Measurements from ENCODE around the gene RTF2.
"Not testable (repeated sequence)": the region's sequence is repeated elsewhere in the genome, so short reads cannot be mapped to it uniquely, and the experiment has no call there.

The RTF2 gene

DNA sequence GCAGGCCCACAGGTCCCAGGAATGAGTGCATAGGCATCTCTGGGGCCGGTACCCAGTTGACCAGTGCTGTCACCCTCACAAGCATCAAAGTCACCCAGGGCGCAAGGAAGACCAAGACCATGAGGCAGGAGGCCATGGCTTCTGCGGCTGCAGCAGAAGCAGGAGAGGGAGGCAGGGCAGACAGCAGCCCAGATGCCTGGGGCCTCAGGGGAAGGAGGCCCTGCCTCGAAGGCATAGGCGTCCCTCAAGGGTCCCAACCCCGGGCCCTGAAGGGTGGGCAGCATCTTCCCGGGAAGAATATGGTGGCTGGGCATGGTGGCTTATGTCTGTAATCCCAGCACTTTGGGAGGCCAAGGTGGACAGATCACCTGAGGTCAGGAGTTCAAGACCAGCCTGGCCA, 59.1 kb downstream of the RTF2 start:
- DNase-seq (ENCODE audit: low read depth), result no peak
- TF ChIP-seq, protein P1, sequence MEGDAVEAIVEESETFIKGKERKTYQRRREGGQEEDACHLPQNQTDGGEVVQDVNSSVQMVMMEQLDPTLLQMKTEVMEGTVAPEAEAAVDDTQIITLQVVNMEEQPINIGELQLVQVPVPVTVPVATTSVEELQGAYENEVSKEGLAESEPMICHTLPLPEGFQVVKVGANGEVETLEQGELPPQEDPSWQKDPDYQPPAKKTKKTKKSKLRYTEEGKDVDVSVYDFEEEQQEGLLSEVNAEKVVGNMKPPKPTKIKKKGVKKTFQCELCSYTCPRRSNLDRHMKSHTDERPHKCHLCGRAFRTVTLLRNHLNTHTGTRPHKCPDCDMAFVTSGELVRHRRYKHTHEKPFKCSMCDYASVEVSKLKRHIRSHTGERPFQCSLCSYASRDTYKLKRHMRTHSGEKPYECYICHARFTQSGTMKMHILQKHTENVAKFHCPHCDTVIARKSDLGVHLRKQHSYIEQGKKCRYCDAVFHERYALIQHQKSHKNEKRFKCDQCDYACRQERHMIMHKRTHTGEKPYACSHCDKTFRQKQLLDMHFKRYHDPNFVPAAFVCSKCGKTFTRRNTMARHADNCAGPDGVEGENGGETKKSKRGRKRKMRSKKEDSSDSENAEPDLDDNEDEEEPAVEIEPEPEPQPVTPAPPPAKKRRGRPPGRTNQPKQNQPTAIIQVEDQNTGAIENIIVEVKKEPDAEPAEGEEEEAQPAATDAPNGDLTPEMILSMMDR (IDR thresholded peaks at IDR 0.05; ENCODE audit: control insufficient read depth, extremely low read depth, insufficient read depth), result no peak
- no peak overlapping the region for H3K4me3 ChIP-seq (ENCODE audit: low read depth, low read length)

DNA sequence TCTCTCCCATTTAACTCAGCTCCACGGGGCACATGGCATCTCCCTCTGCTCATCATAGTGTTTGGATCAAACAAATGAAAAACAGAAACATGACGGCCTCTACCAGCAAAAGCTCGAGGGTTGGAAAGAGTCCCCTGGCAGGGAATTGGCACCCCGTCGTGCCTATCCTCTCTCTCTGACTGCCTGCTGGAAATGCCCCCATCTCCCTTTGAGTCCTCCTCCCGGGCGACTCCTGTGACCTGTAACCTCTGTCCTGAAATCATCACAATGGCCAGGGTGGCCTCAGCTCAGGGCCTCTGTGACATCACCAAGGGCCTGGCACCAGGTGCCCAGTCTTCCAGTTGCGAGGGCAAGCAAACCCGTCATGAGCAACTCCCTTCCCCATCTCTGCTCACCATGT, 64.5 kb downstream of the RTF2 start, which contains the start of gene FAM209B:
FAM209B (plus strand) TSS at position 301 of the 400 bp plus-strand sequence; CDS start at position 397, 96 bp downstream.
- not testable (repeated sequence) for H3K4me3 ChIP-seq (ENCODE audit: low read depth, low read length); DNase-seq (ENCODE audit: low read depth)

DNA sequence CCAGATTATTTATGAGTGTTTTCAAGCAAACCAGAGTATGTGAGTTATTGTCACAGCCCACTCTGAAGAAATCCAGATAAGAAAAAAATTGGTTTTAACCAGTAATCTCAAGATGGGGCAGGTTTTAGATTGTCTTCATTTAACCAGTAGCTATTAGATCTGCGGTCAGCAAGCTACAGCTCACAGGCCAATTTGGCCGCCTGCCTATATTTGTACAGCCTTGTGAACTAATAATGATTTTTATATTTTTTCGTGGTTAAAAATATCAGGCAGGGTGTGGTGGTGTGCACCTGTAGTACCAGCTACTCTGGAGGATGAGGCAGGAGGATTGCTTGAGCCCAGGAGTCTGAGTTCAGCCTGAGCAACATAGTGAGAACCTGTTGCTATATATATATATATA, 69.6 kb downstream of the RTF2 start:
- no peak for DNase-seq (ENCODE audit: low read depth)
- no peak overlapping the region for H3K4me3 ChIP-seq (ENCODE audit: low read depth, low read length)
- TF ChIP-seq, protein P1 (IDR thresholded peaks at IDR 0.05; ENCODE audit: control insufficient read depth, extremely low read depth, insufficient read depth), result no peak

DNA sequence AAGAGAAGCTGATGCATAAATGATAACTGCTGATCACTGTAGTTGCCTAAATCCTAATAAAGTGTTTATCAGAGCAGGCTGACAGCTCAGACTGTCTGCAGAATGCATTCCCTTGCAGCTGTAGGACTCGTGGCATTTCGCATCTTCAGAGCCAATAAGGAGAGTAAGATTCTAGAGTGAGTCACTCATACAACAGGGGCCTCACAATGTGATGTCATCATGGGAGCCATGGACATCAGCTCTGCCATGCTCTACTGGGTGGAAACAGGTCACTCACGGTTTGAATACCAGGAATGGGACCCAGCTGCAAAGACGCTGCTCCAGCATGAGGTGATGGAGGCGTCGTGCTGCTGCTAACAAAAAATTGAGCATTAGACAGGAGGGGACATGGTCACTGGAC, 72.0 kb downstream of the RTF2 start:
- TF ChIP-seq, protein P1 (IDR thresholded peaks at IDR 0.05; ENCODE audit: control insufficient read depth, extremely low read depth, insufficient read depth), result no peak
- DNase-seq (ENCODE audit: low read depth), result no peak
- no peak overlapping the region for H3K4me3 ChIP-seq (ENCODE audit: low read depth, low read length)

DNA sequence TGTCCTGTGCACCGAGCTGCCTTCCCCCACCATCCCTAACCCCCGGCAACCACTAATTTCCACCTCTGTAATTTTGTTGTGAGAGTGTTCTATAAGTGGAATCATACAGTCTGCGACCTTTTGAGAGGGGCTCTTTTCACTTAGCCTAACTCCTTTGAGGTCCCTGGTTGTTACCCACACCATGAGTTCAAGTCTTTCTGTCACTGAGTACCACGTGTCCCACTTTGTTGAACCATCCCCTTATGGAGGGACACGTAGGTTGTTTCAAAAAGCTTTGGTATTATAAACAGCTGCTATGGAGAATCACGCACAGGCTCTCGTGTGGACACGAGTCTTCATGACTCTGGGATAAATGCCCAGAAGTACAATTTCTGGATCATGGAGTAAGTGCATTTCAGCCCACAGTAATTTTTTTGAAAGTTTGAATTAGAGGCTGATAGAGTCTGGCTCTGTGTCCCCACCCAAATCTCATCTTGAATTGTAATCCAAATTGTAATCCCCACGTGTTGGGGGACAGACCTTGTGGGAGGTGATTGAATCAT, 74.1 kb downstream of the RTF2 start:
- TF ChIP-seq, protein P1 (IDR thresholded peaks at IDR 0.05; ENCODE audit: control insufficient read depth, extremely low read depth, insufficient read depth), result no peak
- DNase-seq (ENCODE audit: low read depth), result no peak
- H3K4me3 ChIP-seq (ENCODE audit: low read depth, low read length), result no peak overlapping the region

DNA sequence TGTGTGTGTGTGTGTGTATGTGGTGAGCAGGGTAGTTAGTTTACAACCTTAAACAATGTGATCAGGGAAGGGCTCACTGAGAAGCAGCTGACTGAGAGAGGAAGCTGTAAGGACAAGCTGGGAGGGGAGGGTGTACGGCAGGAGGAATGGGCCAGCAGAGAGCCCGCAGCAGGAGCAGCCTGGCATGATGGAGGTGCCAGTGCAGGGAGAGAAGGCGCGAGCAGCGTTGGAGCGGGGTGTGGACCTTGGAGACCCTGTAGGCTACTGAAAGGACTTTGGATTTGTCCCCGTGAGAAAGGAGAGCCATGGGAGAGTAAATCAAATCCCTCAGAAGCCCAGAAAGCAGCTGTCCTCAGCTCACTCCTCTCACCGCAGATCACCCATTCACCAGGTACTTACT, 83.1 kb downstream of the RTF2 start:
- TF ChIP-seq, protein P1 (IDR thresholded peaks at IDR 0.05; ENCODE audit: control insufficient read depth, extremely low read depth, insufficient read depth), result no peak
- DNase-seq (ENCODE audit: low read depth), result no peak
- H3K4me3 ChIP-seq (ENCODE audit: low read depth, low read length), result no peak overlapping the region

DNA sequence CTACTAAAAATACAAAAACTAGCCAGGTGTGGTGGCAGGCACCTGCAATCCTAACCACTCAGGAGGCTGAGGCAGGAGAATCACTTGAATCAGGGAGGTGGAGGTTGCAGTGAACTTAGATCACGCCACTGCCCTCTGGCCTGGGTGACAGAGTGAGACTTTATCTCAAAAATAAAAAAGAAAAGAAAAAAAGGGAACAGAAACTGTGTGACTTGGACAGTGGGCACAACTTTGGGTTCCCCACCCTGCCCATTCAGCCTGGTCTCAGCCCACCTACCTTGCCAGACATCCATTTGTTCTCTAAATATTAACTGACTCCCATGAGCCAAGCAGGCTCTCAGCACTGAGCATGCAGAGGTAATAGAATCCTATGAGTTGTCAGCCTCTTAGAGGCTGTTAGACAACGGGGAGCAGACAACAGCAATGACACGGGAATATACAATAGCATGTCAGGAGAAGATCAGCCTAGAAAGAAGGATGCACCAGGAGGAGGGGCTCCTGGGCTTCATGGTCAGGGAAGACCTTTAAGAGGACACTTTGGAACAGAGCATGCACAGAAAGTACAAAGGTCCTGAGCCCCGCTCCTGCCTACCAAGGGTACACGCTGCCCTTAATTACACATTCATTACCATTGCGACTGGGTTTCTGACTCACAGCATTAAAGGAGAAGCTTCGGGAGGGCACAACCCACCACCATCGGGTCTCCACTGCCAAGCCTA, 84.6 kb downstream of the RTF2 start:
- no peak overlapping the region for H3K4me3 ChIP-seq (ENCODE audit: low read depth, low read length)
- TF ChIP-seq, protein P1 (IDR thresholded peaks at IDR 0.05; ENCODE audit: control insufficient read depth, extremely low read depth, insufficient read depth), result no peak
- no peak for DNase-seq (ENCODE audit: low read depth)
